GM19467 (cell line): Measurements from ENCODE around the gene KCNIP1.

Source experiments
- ATAC-seq: cut with Tn5 transposase; IDR thresholded peaks from one replicate; pipeline ENCODE4 v1.9.1; 2021; ENCODE audit warnings: mild to moderate bottlenecking, moderate library complexity; ENCODE audit not compliant: unreplicated experiment

The KCNIP1 gene

GRCh38 chr5:170700503-170700902 lies 196.7 kb downstream of the KCNIP1 start:
- ATAC-seq = no peak

GRCh38 chr5:170701334-170701733 lies 197.5 kb downstream of the KCNIP1 start:
- ATAC-seq = no peak

GRCh38 chr5:170704417-170705192 lies 200.8 kb downstream of the KCNIP1 start:
- ATAC-seq = no peak

GRCh38 chr5:170709640-170710039 lies 205.8 kb downstream of the KCNIP1 start:
- ATAC-seq = no peak

- ATAC-seq = no peak
Observed at GRCh38 chr5:170711300-170711699, 207.5 kb downstream of the KCNIP1 start.

GRCh38 chr5:170715141-170715540 lies 211.3 kb downstream of the KCNIP1 start:
- no peak for ATAC-seq

GRCh38 chr5:170716396-170716795 lies 212.6 kb downstream of the KCNIP1 start:
- no peak for ATAC-seq

- no peak for ATAC-seq
Observed at GRCh38 chr5:170719551-170719950, 215.7 kb downstream of the KCNIP1 start.

- ATAC-seq = no peak
Observed at GRCh38 chr5:170720179-170720578, 216.4 kb downstream of the KCNIP1 start.

- ATAC-seq = no peak
Observed at GRCh38 chr5:170720984-170721383, 217.2 kb downstream of the KCNIP1 start.

GRCh38 chr5:170721681-170722080 lies 217.9 kb downstream of the KCNIP1 start:
- ATAC-seq = no peak

GRCh38 chr5:170722316-170722715 lies 218.5 kb downstream of the KCNIP1 start:
- no peak for ATAC-seq

- ATAC-seq = no peak
Observed at GRCh38 chr5:170731052-170731451, 227.2 kb downstream of the KCNIP1 start.

GRCh38 chr5:170732685-170733084 lies 228.9 kb downstream of the KCNIP1 start:
- ATAC-seq = no peak

GRCh38 chr5:170736966-170737365 lies 233.1 kb downstream of the KCNIP1 start:
- ATAC-seq = no peak

GRCh38 chr5:170737591-170737990 lies 233.8 kb downstream of the KCNIP1 start:
- no peak for ATAC-seq

- ATAC-seq = no peak
Observed at GRCh38 chr5:170738840-170739239, 235.0 kb downstream of the KCNIP1 start.

- no peak for ATAC-seq
Observed at GRCh38 chr5:170739446-170739845, 235.6 kb downstream of the KCNIP1 start.

- no peak for ATAC-seq
Observed at GRCh38 chr5:170740551-170741205, 236.9 kb downstream of the KCNIP1 start.

GRCh38 chr5:170741801-170742200 lies 238.0 kb downstream of the KCNIP1 start:
- no peak for ATAC-seq

GRCh38 chr5:170743876-170744212 lies 240.0 kb downstream of the KCNIP1 start:
- ATAC-seq = no peak

- ATAC-seq = no peak
Observed at GRCh38 chr5:170745481-170746071, 241.8 kb downstream of the KCNIP1 start.
